CD4-positive, alpha-beta T cell treated with Interleukin-4 for 1 hour (primary cell): Measurements from ENCODE around the gene LYSET.
"Not testable (repeated sequence)": the region's sequence is repeated elsewhere in the genome, so short reads cannot be mapped to it uniquely, and the experiment has no call there.

Experiments used
- DNase-seq, 2 donors: peaks; one replicate each; pipeline ENCODE4 v3.0.0-alpha.2; 2020 to 2022

LYSET gene

GRCh38 chr14:93184391-93185348, at the start of gene LYSET, which contains the start of gene MOAP1:
LYSET (plus strand) TSS chr14:93185317; CDS start chr14:93185406, 89 bp downstream.
MOAP1 (minus strand) TSS chr14:93184897; CDS start chr14:93184242, 655 bp downstream.
- DNase-seq: peak; percentile 94

DNA sequence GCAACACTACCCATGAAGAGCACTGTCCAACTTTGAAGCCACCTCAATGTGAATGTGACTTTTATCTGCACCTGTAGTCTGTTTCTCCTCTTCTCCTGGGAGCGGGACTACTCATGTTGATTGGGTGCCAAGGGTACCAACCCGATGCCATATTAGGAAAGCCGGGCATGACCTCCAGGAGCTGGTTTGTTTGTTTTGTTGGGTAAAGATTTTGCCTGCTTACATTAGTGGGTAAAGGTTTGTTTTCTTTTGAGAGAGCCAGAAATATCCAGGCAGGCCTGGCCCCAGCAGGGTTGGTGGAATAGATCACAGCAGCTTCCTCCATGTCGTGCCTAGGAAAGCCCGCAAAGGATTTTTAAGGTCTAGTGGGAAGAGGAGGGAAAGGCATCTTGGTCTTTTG, 49.7 kb upstream of the LYSET start:
- DNase-seq: no peak

- DNase-seq: no peak
These were observed 49.1 kb upstream of the LYSET start for GRCh38 chr14:93136009-93136408.

- not testable (repeated sequence) for DNase-seq
These were observed 48.6 kb upstream of the LYSET start for GRCh38 chr14:93136508-93136907.

- no peak for DNase-seq
These were observed 47.3 kb upstream of the LYSET start for GRCh38 chr14:93137864-93138263.

DNA sequence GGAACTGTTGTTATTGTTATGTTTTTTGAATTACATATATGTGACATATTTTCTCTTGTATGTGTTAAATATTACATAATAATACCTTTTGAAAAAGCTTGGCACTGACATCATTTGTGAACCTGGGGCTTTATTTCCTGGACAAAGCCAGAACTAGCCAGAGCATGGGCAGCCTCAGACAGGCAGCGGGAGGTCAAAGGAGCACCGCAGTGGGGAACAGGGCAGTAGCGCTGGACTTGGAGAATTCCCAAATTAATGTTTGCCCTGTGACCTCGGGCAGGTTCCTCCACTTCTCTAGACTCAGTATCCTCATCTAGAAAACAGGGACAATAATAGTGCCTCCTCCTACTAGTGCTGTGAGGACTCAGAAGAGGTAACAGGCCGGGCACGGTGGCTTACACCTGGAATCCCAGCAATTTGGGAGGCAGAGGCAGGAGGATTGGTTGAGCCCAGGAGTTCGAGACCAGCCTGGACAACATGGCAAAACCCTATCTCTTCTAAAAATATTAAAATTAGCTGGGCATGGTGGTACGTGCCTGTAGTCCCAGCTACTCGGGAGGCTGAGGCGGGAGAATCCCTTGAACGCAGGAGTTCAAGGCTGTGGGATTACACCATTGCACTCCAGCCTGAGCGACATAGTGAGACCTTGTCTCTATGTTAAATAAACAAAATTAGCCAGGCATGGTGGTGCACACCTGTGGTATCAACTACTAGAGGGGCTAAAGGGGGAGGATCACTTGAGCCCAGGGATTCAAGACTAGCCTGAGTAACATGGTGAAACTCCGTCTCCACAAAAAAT, 42.1 kb upstream of the LYSET start:
- DNase-seq: no peak

DNA sequence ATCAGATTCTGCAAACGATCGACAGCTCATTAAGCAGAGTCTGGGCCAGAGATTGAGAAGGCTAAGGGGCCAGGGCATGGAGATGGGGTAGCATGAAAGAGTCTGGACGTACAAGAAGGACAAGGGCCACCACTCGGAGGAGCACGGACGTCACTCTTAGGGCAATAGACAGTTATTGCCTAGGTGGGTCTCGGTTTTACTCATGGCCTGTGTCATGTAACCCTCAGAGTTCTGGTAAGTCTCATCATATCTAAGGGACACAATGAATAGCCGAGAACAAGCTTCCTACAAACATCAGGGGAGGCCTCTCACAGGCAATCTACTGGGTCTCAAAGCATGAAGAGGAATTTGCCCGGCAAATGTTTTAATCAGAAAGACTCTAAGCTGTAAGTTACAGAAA, 39.0 kb upstream of the LYSET start:
- DNase-seq: no peak

DNA sequence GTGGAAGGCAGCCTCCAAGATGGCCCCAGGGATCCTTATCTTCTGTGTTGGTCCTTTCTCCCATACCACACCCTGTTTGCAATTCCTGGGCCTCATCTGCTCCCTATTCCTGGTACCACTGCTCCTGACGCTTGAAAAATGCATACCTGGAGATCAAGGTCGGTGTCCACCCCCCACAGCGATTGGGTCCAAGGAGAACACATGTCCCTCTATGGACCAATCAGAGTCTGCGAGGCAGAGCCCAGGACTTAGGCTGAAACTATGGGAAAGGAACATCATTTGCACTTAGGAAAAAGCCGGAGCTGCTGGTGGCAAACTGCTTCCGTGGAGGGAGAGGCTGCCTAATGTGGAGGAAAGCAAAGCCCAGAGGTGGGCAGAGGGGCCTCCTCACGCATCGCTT, 36.1 kb upstream of the LYSET start:
- no peak for DNase-seq

GRCh38 chr14:93150227-93151208, 34.6 kb upstream of the LYSET start:
- DNase-seq: no peak

- DNase-seq: no peak
These were observed 32.0 kb upstream of the LYSET start for GRCh38 chr14:93153121-93153520.

GRCh38 chr14:93155667-93156066, 29.4 kb upstream of the LYSET start:
- DNase-seq: no peak

- no peak for DNase-seq
These were observed 28.3 kb upstream of the LYSET start for GRCh38 chr14:93156693-93157369.

- not testable (repeated sequence) for DNase-seq
These were observed 26.8 kb upstream of the LYSET start for GRCh38 chr14:93158349-93158748.

DNA sequence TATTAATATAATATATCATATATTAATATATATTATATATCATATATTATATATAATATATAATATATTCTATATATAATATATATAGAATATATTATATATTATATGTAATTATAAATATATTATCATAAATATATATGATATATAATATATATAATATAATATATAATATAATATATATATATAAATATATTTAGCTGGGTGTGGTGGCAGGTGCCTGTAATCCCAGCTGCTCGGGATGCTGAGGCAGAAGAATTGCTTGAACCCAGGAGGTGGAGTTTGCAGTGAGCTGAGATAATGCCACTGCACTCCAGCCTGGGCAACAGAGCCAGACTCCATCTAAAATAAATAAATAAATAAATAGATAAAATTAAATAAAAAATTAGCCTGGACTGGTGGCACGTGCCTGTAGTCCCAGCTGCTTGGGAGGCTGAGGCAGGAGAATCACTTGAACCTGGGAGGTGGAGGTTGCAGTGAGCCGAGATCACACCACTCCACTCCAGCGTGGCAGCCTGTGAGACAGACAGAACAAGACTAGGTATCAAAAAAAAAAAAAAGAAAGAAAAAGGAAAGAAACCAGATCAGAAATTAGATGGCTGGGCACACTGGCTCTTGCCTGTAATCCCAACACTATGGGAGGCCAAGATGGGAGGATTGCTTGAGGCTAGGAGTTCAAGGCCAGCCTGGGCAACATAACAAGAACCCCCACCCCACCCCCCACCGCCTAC, 25.3 kb upstream of the LYSET start:
- DNase-seq: not testable (repeated sequence)

DNA sequence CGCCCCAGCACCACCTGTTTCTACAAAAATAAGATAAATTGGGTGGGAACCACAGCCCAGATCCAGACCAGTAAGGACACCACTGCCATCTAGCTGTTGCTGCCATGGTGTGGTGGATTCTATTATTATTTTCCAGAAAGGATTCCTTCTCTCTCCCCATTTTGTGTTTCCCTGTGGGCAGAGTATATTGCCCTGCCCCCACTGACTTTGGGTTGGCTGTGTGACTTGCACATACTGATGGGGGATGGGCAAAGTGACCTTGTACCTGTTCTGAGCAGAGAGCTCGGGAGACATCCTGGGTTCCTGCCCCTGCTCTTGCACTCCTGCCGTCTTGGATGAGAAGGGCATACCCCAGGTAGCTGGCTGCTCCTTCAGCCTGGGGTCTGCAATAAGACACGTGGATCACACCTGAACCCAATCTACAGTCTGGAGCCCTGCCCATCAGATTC, 24.7 kb upstream of the LYSET start:
- DNase-seq: no peak

- DNase-seq: no peak
These were observed 23.6 kb upstream of the LYSET start for GRCh38 chr14:93161411-93161940.

- DNase-seq: no peak
These were observed 21.6 kb upstream of the LYSET start for GRCh38 chr14:93163564-93163963.

DNA sequence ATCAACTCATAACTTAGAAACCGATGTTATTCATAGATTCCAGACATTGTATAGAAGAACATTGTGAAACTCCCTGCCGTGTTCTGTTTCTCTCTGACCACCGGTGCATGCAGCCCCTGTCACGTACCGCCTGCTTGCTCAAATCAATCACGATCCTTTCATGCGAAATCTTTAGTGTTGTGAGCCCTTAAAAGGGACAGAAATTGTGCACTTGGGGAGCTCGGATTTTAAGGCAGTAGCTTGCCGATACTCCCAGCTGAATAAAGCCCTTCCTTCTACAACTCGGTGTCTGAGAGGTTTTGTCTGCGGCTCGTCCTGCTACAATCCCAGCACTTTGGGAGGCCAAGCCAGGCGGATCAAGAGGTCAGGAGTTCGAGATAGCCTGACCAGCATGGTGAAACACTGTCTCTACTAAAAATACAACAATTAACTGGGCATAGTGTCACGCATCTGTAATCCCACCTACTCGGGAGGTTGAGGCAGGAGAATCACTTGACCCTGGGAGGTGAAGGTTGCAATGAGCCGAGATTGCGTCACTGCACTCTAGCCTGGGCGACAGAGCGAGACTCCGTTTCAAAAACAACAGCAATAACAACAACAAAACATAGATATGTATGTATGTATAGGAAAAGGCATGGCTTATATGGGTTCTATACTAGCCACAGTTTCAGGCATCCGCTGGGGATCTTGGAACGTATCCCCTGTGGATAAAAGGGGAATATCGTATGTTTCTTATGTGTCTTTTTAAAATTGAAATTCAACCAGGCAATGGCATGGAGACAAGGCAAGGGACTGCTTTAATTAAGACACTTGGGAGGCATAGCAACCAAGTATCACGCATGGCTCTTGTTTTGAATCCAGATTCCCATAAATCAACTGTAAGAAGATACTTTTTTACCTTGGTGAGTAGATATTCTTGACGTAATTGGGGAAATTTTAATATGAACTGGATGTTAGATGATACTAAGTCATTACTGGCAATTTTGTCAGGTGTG, 19.5 kb upstream of the LYSET start:
- not testable (repeated sequence) for DNase-seq

GRCh38 chr14:93168610-93169009, 16.5 kb upstream of the LYSET start:
- DNase-seq: not testable (repeated sequence)
